DND-41 (cell line): ENCODE measurements around the gene HYAL1.

Source experiments
- ATAC-seq: fragments of 200-7000 bp; cut with Tn5 transposase; 3 replicates; pipeline ENCODE4 v1.9.1; 2021; ENCODE audit warnings: low read depth; ENCODE audit not compliant: insufficient read depth
- DNase-seq: peaks from one replicate; pipeline ENCODE4 v3.0.0-alpha.2; 2020
- H2AFZ ChIP-seq: 2 replicates; pipeline ENCODE4 v1.6.0; 2012; ENCODE audit warnings: low read depth, low read length
- H3K27ac ChIP-seq: 2 replicates; pipeline ENCODE4 v1.5.1; 2012; ENCODE audit warnings: low read length, inconsistent platforms
- H3K27me3 ChIP-seq: fragments of 200-600 bp; sonication (generic); 2 replicates; pipeline ENCODE4 v1.6.0; 2012; ENCODE audit warnings: low read length, mild to moderate bottlenecking, inconsistent platforms; ENCODE audit not compliant: insufficient read depth, poor library complexity
- H3K36me3 ChIP-seq: 2 replicates; pipeline ENCODE4 v1.5.1; 2012; ENCODE audit warnings: low read length, inconsistent platforms; ENCODE audit not compliant: insufficient read depth
- H3K4me1 ChIP-seq: 2 replicates; pipeline ENCODE4 v1.5.1; 2012; ENCODE audit warnings: mild to moderate bottlenecking, low read length; ENCODE audit not compliant: insufficient read depth
- H3K4me2 ChIP-seq: 2 replicates; pipeline ENCODE4 v1.6.0; 2012; ENCODE audit warnings: mild to moderate bottlenecking, moderate library complexity, low read length, inconsistent platforms; ENCODE audit not compliant: insufficient read depth
- H3K4me3 ChIP-seq, 2 experiments: fragments of 200-600 bp in 1 of 2; shearing (Covaris generic) in 1 of 2; 2 replicates each; pipeline ENCODE4 v1.5.1; 2012 to 2016; ENCODE audit warnings: inconsistent platforms in 2 of 2, low read length in 2 of 2, mild to moderate bottlenecking in 2 of 2, low read depth in 1 of 2, moderate library complexity in 1 of 2
- H3K79me2 ChIP-seq: 2 replicates; pipeline ENCODE4 v1.6.0; 2012; ENCODE audit warnings: low read length, inconsistent platforms; ENCODE audit not compliant: insufficient read depth
- H3K9ac ChIP-seq: 2 replicates; pipeline ENCODE4 v1.6.0; 2012; ENCODE audit warnings: low read depth, mild to moderate bottlenecking, inconsistent platforms, low read length, moderate library complexity
- H3K9me3 ChIP-seq: 2 replicates; pipeline ENCODE4 v1.5.1; 2012; ENCODE audit warnings: low read length, moderate library complexity, mild to moderate bottlenecking, inconsistent platforms; ENCODE audit not compliant: insufficient read depth, severe bottlenecking
- H4K20me1 ChIP-seq: 2 replicates; pipeline ENCODE4 v1.6.0; 2012; ENCODE audit warnings: low read length; ENCODE audit not compliant: insufficient read depth
- EZH2 ChIP-seq: IDR thresholded peaks from 3 replicates; pipeline ENCODE4 v1.6.1; 2012; ENCODE audit warnings: borderline replicate concordance, low read depth, mild to moderate bottlenecking, moderate library complexity, low read length, inconsistent platforms; ENCODE audit not compliant: severe bottlenecking
- TF ChIP-seq, protein P1 (sequence below): IDR thresholded peaks from 2 replicates; pipeline ENCODE4 v1.5.1; 2012; ENCODE audit warnings: borderline replicate concordance, low read length, moderate library complexity, mild to moderate bottlenecking; ENCODE audit not compliant: poor library complexity, severe bottlenecking; ENCODE audit errors: extremely low read depth

HYAL1 gene

DNA sequence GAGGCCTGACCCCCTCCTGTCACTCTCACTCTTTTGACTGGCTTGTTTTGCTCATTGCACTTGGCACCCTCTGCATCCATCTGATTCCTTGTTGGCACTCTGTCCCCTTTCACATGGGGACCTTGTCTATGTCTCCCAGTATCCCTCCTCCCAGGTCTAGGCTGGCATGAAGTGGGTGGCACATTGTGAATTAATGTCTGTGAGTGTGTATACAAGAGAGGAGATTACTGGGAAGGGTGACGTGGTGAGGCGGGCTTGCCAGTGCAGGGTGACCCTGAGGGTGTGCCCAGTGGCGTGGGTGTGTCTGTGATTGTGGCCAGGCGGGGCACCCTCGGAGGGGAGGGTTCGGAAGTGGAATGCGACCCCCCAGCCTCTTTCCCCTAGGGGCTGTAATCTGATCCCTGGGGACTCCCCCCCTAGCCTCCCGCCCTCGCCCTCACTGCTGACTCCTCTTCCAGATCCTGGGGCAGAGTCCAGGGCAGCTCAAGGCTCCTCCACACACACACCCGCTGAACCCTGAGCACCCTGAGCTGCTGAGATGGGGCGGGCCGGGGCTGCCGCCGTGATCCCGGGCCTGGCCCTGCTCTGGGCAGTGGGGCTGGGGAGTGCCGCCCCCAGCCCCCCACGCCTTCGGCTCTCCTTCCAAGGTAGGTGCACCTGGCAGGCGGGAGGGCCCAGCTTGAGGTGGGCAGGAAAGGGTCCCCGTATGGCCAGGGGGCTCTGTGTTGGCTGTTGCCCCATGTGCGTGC lies 34.5 kb downstream of the HYAL1 start, which contains the start of gene SEMA3B:
Gene SEMA3B (plus strand): TSS at position 445 of the 749 bp plus-strand sequence. CDS start 94 bp downstream, at position 539.
- no peak within 1 kb of the TSS for H3K4me3 ChIP-seq
- no peaks in the 10 kb centered on the region for H3K9me3 ChIP-seq
- H3K9ac ChIP-seq: no peak within 1 kb of the TSS
- H3K27me3 ChIP-seq: no peaks in the 10 kb centered on the region
- H3K27ac ChIP-seq: no peak within 1 kb of the TSS
- H3K79me2 ChIP-seq: no peaks in the 10 kb centered on the region
- ATAC-seq (no peak), DNase-seq (no peak)
- H3K4me2 ChIP-seq: no peak within 1 kb of the TSS
- H3K36me3 ChIP-seq: no peaks in the 10 kb centered on the region
- H3K4me1 ChIP-seq: peaks cover 8% of the 10 kb centered on the region
- no peak within 1 kb of the TSS for H2AFZ ChIP-seq
- no peak for TF ChIP-seq EZH2
- TF ChIP-seq, protein P1, sequence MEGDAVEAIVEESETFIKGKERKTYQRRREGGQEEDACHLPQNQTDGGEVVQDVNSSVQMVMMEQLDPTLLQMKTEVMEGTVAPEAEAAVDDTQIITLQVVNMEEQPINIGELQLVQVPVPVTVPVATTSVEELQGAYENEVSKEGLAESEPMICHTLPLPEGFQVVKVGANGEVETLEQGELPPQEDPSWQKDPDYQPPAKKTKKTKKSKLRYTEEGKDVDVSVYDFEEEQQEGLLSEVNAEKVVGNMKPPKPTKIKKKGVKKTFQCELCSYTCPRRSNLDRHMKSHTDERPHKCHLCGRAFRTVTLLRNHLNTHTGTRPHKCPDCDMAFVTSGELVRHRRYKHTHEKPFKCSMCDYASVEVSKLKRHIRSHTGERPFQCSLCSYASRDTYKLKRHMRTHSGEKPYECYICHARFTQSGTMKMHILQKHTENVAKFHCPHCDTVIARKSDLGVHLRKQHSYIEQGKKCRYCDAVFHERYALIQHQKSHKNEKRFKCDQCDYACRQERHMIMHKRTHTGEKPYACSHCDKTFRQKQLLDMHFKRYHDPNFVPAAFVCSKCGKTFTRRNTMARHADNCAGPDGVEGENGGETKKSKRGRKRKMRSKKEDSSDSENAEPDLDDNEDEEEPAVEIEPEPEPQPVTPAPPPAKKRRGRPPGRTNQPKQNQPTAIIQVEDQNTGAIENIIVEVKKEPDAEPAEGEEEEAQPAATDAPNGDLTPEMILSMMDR: no peak
- H4K20me1 ChIP-seq: no peaks in the 10 kb centered on the region

DNA sequence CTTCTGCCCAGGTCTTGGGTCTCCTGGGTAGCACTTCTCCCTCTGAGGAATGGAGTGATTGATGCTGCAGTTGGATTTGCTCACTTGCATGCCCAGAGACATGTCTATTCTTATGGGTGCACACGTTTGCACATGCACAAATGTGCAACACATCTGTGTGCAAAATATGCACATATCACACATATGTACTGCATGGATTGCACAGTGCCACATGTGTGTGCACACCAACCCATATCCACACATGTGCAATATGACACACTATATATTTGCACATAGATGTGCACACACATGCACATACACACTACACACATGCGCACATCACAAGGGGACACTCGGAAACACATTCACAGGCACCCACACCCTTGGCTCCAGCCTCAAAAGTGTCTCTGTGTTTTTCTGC lies 35.1 kb downstream of the HYAL1 start:
- Histone ChIP-seq H3K27me3 (no peaks in the 10 kb centered on the region), H3K4me1 (peaks cover 7% of the 10 kb centered on the region), H3K9me3 (no peaks in the 10 kb centered on the region), H3K27ac (no peak overlapping the region), H3K4me2 (no peak overlapping the region), H2AFZ (no peak overlapping the region), H3K36me3 (no peaks in the 10 kb centered on the region), H3K79me2 (no peaks in the 10 kb centered on the region), H3K4me3 (no peak overlapping the region), H4K20me1 (no peaks in the 10 kb centered on the region), H3K9ac (no peak overlapping the region)
- TF ChIP-seq, protein P1: no peak
- TF ChIP-seq EZH2: no peak
- DNase-seq (no peak), ATAC-seq (no peak)

DNA sequence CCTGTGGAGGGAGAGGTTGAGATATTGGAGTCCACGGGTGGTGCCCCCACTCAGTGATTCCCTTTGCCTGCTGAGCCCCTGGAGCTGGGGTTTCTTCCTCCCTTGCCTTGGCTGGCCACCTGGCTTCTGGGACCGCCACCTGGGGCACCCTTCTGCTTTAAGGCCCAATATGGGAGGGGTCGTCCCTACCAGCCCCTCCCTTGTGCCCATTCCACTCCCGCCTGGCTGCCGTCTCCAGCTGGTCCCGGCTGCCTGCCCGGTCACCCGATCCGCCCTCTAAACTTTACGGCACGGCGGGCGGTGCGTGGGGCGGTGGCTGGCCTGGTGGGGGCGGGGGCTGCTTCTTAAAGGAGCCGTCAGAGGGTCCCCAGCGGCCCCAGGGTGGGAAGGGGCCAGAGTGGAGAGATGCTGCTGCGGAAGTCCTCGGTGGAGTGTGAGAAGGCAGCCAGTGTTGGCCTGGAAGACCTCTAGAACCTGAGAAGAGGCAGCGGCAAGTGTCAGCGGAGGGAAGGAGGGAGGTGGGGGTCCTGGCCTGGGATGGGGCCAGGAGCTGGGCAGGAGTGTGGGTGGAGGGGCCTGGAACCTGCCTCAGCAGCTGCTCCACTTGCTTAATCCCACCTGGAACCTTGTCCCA lies 36.0 kb downstream of the HYAL1 start:
- Histone ChIP-seq H4K20me1 (no peaks in the 10 kb centered on the region), H3K79me2 (no peaks in the 10 kb centered on the region), H3K4me3 (no peak overlapping the region), H2AFZ (no peak overlapping the region), H3K9me3 (no peaks in the 10 kb centered on the region), H3K27me3 (no peaks in the 10 kb centered on the region), H3K36me3 (no peaks in the 10 kb centered on the region), H3K4me1 (no peaks in the 10 kb centered on the region), H3K27ac (no peak overlapping the region), H3K4me2 (no peak overlapping the region), H3K9ac (no peak overlapping the region)
- ATAC-seq: no peak
- DNase-seq: no peak
- no peak for TF ChIP-seq EZH2
- TF ChIP-seq, protein P1: no peak
